CD4-positive, CD25-positive, alpha-beta regulatory T cell (primary cell): ENCODE data around the gene ENOX1. TPM values are rescaled to one million over a fixed set of nuclear protein-coding genes. Genes with fewer than 3 reads are reported as not detected.

ENCODE experiments used
- ATAC-seq, 2 donors: fragments of 150-1000 bp; cut with Tn5 transposase; one replicate each; pipeline ENCODE4 v1.10.0; 2021; ENCODE audit warnings: low read depth in 2 of 2, moderate number of reproducible peaks in 2 of 2, moderate library complexity in 1 of 2
- DNase-seq, 3 donors: peaks; one replicate each; pipeline versions ENCODE4 v3.0.0 to v3.0.0-alpha.2; 2012 to 2022; ENCODE audit warnings: mixed read lengths in 1 of 3
- H3K27ac ChIP-seq: one replicate; pipeline ENCODE4 v1.7.0; 2013; ENCODE audit warnings: mild to moderate bottlenecking, low read length; ENCODE audit not compliant: insufficient read depth, poor library complexity, severe bottlenecking
- H3K27me3 ChIP-seq: one replicate; pipeline ENCODE4 v1.7.0; 2013; ENCODE audit warnings: low read length; ENCODE audit not compliant: control insufficient read depth, insufficient read depth
- H3K36me3 ChIP-seq: one replicate; pipeline ENCODE4 v1.7.0; 2013; ENCODE audit warnings: mild to moderate bottlenecking, low read length, moderate library complexity; ENCODE audit not compliant: control insufficient read depth, insufficient read depth
- H3K4me1 ChIP-seq: 2 replicates; pipeline ENCODE4 v1.7.0; 2013; ENCODE audit warnings: mild to moderate bottlenecking, low read length; ENCODE audit not compliant: insufficient read depth, control insufficient read depth, poor library complexity, severe bottlenecking
- H3K4me3 ChIP-seq: one replicate; pipeline ENCODE4 v1.7.0; 2013; ENCODE audit warnings: low read depth, mild to moderate bottlenecking, low read length, moderate library complexity
- H3K9me3 ChIP-seq, 2 experiments: 1 replicate in 1 of 2; 2 replicates in 1 of 2; pipeline ENCODE4 v1.7.0; 2013; ENCODE audit warnings: low read length in 2 of 2, mild to moderate bottlenecking in 1 of 2, moderate library complexity in 1 of 2; ENCODE audit not compliant: control insufficient read depth in 2 of 2
- H3K27ac Mint-ChIP-seq, 3 donors: one replicate each; pipeline ENCODE4 v1.8.0; 2020 to 2022; ENCODE audit warnings: mild to moderate bottlenecking in 3 of 3, mixed read lengths in 3 of 3, moderate library complexity in 2 of 3
- H3K27me3 Mint-ChIP-seq: one replicate; pipeline ENCODE4 v1.8.0; 2022; ENCODE audit warnings: mild to moderate bottlenecking, mixed read lengths
- H3K36me3 Mint-ChIP-seq: one replicate; pipeline ENCODE4 v1.8.0; 2020; ENCODE audit warnings: mixed read lengths
- H3K4me1 Mint-ChIP-seq, 4 donors: one replicate each; pipeline ENCODE4 v1.8.0; 2020 to 2022; ENCODE audit warnings: mixed read lengths in 4 of 4, mild to moderate bottlenecking in 1 of 4
- H3K4me3 Mint-ChIP-seq, 4 donors: one replicate each; pipeline ENCODE4 v1.8.0; 2020 to 2022; ENCODE audit warnings: mild to moderate bottlenecking in 4 of 4, mixed read lengths in 4 of 4, moderate library complexity in 3 of 4
- H3K9me3 Mint-ChIP-seq, 7 donors: one replicate each; pipeline ENCODE4 v1.8.0; 2020 to 2022; ENCODE audit warnings: mixed read lengths in 7 of 7, mild to moderate bottlenecking in 3 of 7, moderate library complexity in 2 of 7
- polyA plus RNA-seq, 4 donors: library from polyadenylated mRNA; unstranded; fragments of 300-500 nt; fragmentation: Illumina TruSeq; gene quantifications; one replicate each; pipeline ENCODE4 v1.2.3, GENCODE V29; 2021
- total RNA-seq: library from RNA; stranded (reverse); gene quantifications from one replicate; pipeline ENCODE4 v1.2.3, GENCODE V29; 2022

The ENOX1 gene
- total and polyA plus RNA-seq, 5 donors from 2014 or later: 0.10 TPM; not detected in 4

GRCh38 chr13:43263047-43263446 is 523.7 kb downstream of the ENOX1 start:
- Mint-ChIP-seq H3K27ac (peak overlapping the region in 1 of 3 donors; percentile 23), H3K4me3 (no peak overlapping the region), H3K4me1 (no peaks in the 10 kb centered on the region), H3K36me3 (no peaks in the 10 kb centered on the region), H3K27me3 (peaks cover 12% of the 10 kb centered on the region), H3K9me3 (peaks cover 0 to 4% (median 0%) of the 10 kb centered on the region in 7 donors)
- H3K36me3 ChIP-seq: no peaks in the 10 kb centered on the region
- H3K27me3 ChIP-seq: no peaks in the 10 kb centered on the region
- H3K9me3 ChIP-seq: no peaks in the 10 kb centered on the region
- no peak for DNase-seq
- H3K4me1 ChIP-seq: no peaks in the 10 kb centered on the region
- H3K4me3 ChIP-seq: no peak overlapping the region
- no peak overlapping the region for H3K27ac ChIP-seq
- no peak for ATAC-seq

- Mint-ChIP-seq H3K27ac (no peak overlapping the region), H3K4me1 (no peaks in the 10 kb centered on the region), H3K36me3 (no peaks in the 10 kb centered on the region), H3K4me3 (no peak overlapping the region), H3K9me3 (peaks cover 0 to 4% (median 0%) of the 10 kb centered on the region in 7 donors), H3K27me3 (peaks cover 9% of the 10 kb centered on the region)
- DNase-seq (no peak), ATAC-seq (no peak)
- H3K27ac ChIP-seq: no peak overlapping the region
- no peaks in the 10 kb centered on the region for H3K27me3 ChIP-seq
- H3K4me1 ChIP-seq: no peaks in the 10 kb centered on the region
- H3K36me3 ChIP-seq: no peaks in the 10 kb centered on the region
- H3K9me3 ChIP-seq: no peaks in the 10 kb centered on the region
- no peak overlapping the region for H3K4me3 ChIP-seq
Observed at GRCh38 chr13:43260999-43261398, 525.8 kb downstream of the ENOX1 start.

GRCh38 chr13:43258771-43259170 is 528.0 kb downstream of the ENOX1 start:
- Histone ChIP-seq H3K4me3 (no peak overlapping the region), H3K9me3 (no peaks in the 10 kb centered on the region), H3K36me3 (no peaks in the 10 kb centered on the region), H3K4me1 (no peaks in the 10 kb centered on the region), H3K27me3 (no peaks in the 10 kb centered on the region), H3K27ac (no peak overlapping the region)
- H3K4me3 Mint-ChIP-seq: no peak overlapping the region
- ATAC-seq (no peak), DNase-seq (no peak)
- peaks cover 0 to 4% (median 0%) of the 10 kb centered on the region in 7 donors for H3K9me3 Mint-ChIP-seq
- no peaks in the 10 kb centered on the region for H3K4me1 Mint-ChIP-seq
- H3K36me3 Mint-ChIP-seq: no peaks in the 10 kb centered on the region
- H3K27me3 Mint-ChIP-seq: peaks cover 9% of the 10 kb centered on the region
- no peak overlapping the region for H3K27ac Mint-ChIP-seq

GRCh38 chr13:43257765-43258164 is 529.0 kb downstream of the ENOX1 start:
- no peaks in the 10 kb centered on the region for H3K4me1 Mint-ChIP-seq
- H3K36me3 ChIP-seq: no peaks in the 10 kb centered on the region
- peaks cover 9% of the 10 kb centered on the region for H3K27me3 Mint-ChIP-seq
- no peak overlapping the region for H3K4me3 ChIP-seq
- no peaks in the 10 kb centered on the region for H3K27me3 ChIP-seq
- no peak overlapping the region for H3K27ac ChIP-seq
- no peak overlapping the region for H3K27ac Mint-ChIP-seq
- peaks cover 0 to 4% (median 0%) of the 10 kb centered on the region in 7 donors for H3K9me3 Mint-ChIP-seq
- no peaks in the 10 kb centered on the region for H3K9me3 ChIP-seq
- no peaks in the 10 kb centered on the region for H3K4me1 ChIP-seq
- DNase-seq: no peak
- ATAC-seq: no peak
- H3K36me3 Mint-ChIP-seq: no peaks in the 10 kb centered on the region
- H3K4me3 Mint-ChIP-seq: no peak overlapping the region

GRCh38 chr13:43251961-43252360 is 534.8 kb downstream of the ENOX1 start:
- Histone ChIP-seq H3K27ac (no peak overlapping the region), H3K27me3 (no peaks in the 10 kb centered on the region), H3K36me3 (no peaks in the 10 kb centered on the region), H3K9me3 (no peaks in the 10 kb centered on the region), H3K4me3 (no peak overlapping the region), H3K4me1 (no peaks in the 10 kb centered on the region)
- Mint-ChIP-seq H3K27me3 (peaks cover 2% of the 10 kb centered on the region), H3K4me1 (no peaks in the 10 kb centered on the region), H3K9me3 (peaks cover 0 to 5% (median 0%) of the 10 kb centered on the region in 7 donors), H3K27ac (no peak overlapping the region), H3K36me3 (no peaks in the 10 kb centered on the region), H3K4me3 (no peak overlapping the region)
- DNase-seq (no peak), ATAC-seq (no peak)

GRCh38 chr13:43246382-43246781 is 540.4 kb downstream of the ENOX1 start:
- ATAC-seq: no peak
- peaks cover 0 to 2% (median 0%) of the 10 kb centered on the region in 7 donors for H3K9me3 Mint-ChIP-seq

GRCh38 chr13:43245374-43245964 is 541.3 kb downstream of the ENOX1 start:
- no peaks in the 10 kb centered on the region for H3K36me3 Mint-ChIP-seq
- Histone ChIP-seq H3K27me3 (no peaks in the 10 kb centered on the region), H3K36me3 (no peaks in the 10 kb centered on the region), H3K4me3 (no peak overlapping the region), H3K9me3 (no peaks in the 10 kb centered on the region), H3K27ac (no peak overlapping the region), H3K4me1 (no peaks in the 10 kb centered on the region)
- H3K27ac Mint-ChIP-seq: no peak overlapping the region
- no peak overlapping the region for H3K4me3 Mint-ChIP-seq
- ATAC-seq (no peak), DNase-seq (no peak)
- H3K27me3 Mint-ChIP-seq: peaks cover 15% of the 10 kb centered on the region
- H3K4me1 Mint-ChIP-seq: no peaks in the 10 kb centered on the region
- no peaks in the 10 kb centered on the region for H3K9me3 Mint-ChIP-seq

More at GRCh38 chr13:43246382-43246781, 540.4 kb downstream of the ENOX1 start:
- Histone ChIP-seq H3K9me3 (no peaks in the 10 kb centered on the region), H3K36me3 (no peaks in the 10 kb centered on the region), H3K4me3 (no peak overlapping the region), H3K4me1 (no peaks in the 10 kb centered on the region), H3K27ac (no peak overlapping the region), H3K27me3 (no peaks in the 10 kb centered on the region)
- Mint-ChIP-seq H3K4me3 (no peak overlapping the region), H3K36me3 (no peaks in the 10 kb centered on the region), H3K27ac (no peak overlapping the region), H3K27me3 (peaks cover 15% of the 10 kb centered on the region), H3K4me1 (no peaks in the 10 kb centered on the region)
- DNase-seq: no peak

GRCh38 chr13:43244481-43244880 is 542.3 kb downstream of the ENOX1 start:
- ATAC-seq (no peak), DNase-seq (no peak)
- H3K4me1 ChIP-seq: no peaks in the 10 kb centered on the region
- no peaks in the 10 kb centered on the region for H3K36me3 Mint-ChIP-seq
- no peaks in the 10 kb centered on the region for H3K9me3 Mint-ChIP-seq
- H3K27ac Mint-ChIP-seq: no peak overlapping the region
- H3K27ac ChIP-seq: no peak overlapping the region
- H3K4me3 ChIP-seq: no peak overlapping the region
- H3K36me3 ChIP-seq: no peaks in the 10 kb centered on the region
- H3K4me3 Mint-ChIP-seq: no peak overlapping the region
- H3K27me3 Mint-ChIP-seq: peaks cover 20% of the 10 kb centered on the region
- H3K4me1 Mint-ChIP-seq: no peaks in the 10 kb centered on the region
- no peaks in the 10 kb centered on the region for H3K27me3 ChIP-seq
- no peaks in the 10 kb centered on the region for H3K9me3 ChIP-seq
